HG03045 (cell line): ENCODE measurements around the gene UBE3D.
"Not testable (repeated sequence)": the region's sequence is repeated elsewhere in the genome, so short reads cannot be mapped to it uniquely, and the experiment has no call there.

Experiments
- ATAC-seq: cut with Tn5 transposase; IDR thresholded peaks from one replicate; pipeline ENCODE4 v1.9.1; 2021; ENCODE audit warnings: mild to moderate bottlenecking, moderate library complexity; ENCODE audit not compliant: unreplicated experiment

UBE3D gene

GRCh38 chr6:83055366-83055964 lies 10.2 kb downstream of the UBE3D start:
- peak; percentile 54 for ATAC-seq

GRCh38 chr6:83053678-83054077 lies 12.0 kb downstream of the UBE3D start:
- no peak for ATAC-seq

DNA sequence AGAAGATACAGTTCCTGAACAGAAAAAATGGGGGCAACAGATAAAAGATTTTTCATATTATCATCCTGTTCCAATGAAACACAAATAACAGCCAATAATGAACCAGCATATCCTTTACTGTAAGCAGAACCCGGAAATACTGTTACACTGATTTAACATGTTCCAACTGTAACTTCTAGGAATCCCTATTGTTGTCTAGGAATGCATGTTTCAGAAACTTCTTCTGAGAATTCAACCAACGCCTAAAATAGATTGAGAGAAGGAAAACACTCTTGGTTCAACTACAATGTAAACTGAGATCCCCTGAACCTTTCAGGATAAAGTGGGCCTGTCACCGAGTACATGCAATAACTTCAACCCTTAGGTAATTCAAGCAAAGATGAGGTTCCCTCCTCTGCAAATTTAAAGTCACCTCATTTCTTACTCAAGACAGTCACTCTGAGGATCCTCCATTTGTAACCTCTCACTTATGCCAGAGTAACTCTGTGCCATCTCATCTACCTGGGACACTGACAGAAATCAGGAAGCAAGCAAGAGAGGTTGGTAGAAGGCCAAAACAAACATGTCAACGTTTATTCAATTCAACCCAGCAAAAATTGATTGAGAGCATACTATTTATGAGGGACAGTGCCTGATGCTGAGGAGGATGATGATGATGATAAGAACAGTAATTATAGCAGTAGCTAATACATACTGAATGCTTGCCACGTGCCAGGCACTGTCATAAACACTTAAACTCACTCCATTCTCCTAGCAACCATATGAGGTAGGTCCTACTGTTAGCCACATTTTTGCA lies 14.1 kb downstream of the UBE3D start:
- ATAC-seq = no peak

DNA sequence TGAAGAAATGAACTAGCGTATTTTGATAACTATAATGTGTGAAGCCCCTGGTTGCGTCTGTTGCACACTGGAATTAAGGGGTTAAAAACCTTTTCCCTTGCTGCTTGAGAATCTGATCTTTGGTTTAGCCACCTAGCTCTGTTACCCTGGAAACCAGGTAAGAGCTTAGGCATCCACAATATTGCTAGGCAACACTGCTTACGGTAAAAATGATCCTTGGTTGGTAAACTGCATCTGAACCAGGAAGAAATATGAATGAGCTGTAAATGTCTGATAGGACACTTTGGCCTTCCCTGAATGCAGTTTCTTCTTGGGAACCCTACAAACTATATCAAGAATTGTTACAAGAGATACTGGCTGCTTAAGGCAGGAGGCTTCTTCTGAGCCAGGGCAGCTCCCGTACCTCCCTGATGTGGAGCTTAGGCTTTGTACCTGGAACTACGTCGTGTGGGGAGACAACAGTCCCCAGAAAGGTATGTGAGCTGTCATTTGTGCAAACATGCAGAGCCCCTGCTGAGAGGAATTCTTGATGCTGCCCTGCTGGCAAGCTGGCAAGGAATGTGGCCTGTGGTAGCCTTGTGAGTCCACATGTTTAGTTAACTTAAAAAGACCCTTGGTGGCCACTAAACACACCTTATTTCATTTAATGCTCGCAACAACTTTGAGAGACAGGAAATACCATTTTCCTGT lies 18.4 kb downstream of the UBE3D start:
- no peak for ATAC-seq

- no peak for ATAC-seq
These were observed 21.4 kb downstream of the UBE3D start for GRCh38 chr6:83044091-83044768.

DNA sequence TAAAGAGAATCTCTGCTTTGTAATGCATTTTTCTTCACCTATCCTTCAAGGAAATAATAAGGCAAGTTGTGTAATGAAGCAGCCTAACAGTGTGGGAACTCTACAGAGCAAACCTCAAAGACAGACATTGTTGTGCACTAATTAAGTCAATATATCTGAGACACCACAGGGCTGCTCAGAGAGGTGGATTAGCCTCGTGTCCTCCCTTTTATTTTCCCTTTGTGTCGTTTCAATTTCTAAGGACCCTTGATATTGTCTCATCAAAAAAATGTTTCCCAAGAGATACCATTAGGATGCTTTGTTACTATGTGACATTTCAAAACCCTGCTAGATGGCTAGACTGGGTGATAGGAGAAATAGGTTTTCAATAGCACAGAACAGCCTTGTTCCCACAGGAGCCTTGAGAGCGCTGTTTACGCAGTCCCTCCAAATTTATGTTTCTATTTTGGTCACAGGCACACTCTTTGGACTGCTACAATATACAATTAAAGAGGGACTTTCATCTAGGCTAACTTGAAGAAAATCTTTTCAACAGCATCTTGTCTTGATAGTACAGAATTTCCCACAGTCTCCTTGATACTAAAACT lies 23.1 kb downstream of the UBE3D start:
- ATAC-seq = no peak

DNA sequence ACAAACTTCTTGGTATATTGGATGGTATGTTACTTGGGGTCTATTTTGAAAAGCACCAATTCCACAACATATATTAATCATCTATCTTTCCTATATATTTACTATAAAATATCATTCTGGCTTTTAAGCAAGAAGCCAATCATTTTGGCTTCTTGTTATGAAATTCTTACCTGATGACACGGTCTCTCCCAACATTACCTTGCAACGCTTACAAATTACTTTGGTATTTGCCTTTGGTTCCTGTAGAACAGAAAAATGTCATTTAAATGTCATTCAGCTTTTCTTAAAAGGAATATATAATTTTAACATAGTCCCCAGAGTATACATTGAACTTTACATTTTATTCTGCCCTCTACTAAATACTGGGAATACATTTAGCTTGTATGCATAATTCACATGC lies 27.4 kb downstream of the UBE3D start:
- ATAC-seq = no peak

GRCh38 chr6:83031689-83032088 lies 34.0 kb downstream of the UBE3D start:
- no peak for ATAC-seq

DNA sequence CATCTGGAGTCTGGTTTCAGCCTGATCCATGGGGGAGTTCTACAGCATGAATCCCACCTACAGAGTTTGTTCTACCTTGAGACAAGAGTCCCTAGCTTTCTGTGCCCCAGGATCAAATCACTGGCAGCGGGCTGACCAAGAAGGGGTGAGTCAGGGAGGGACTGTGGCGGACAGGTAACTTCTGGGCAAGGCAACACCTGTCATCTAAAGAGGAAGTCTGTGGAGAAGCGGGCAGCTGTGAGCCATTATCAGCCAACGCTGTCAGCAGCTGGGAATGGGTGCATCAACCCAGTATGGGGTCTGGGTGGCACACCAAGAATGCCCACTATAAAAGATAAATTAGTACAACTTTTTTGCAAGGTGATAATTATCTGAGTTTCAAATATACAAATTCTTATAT lies 45.9 kb downstream of the UBE3D start:
- ATAC-seq = no peak

DNA sequence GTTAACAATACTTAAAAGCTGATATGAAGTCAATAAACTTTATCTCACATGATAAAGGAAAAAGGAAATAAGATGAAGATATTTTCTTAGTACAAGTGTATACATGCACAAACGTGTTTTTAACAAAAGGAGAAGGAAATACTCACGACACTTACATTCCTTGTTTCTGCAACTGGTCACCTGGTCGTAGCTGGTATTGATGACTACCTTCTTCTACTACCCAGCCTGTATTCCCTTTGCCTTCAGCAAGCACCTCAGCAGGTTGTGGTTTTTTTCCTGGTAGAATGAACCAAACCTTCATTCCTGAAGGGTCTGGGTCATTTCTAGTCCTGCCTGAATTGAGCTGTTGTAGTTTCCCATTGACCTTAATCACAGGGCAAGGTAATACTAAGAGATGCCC lies 54.5 kb downstream of the UBE3D start:
- not testable (repeated sequence) for ATAC-seq

DNA sequence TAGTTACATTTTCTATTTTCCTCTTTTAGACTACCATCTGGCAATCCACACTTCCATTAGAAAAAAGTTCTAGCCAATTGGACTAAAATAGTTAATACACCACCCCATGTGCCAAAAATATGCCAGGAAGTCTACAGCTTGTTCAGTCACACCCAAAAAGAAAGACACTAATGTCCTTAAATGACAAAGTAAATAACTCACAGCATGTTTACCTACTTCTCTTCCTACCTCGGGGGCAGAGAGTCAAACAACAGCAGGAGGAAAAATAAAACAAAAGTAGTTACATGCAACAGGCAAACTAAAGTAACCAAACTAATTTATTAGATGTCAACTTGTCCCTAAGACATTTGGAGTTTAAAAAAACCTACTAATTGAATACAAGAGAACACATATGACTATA lies 57.0 kb downstream of the UBE3D start:
- no peak for ATAC-seq

DNA sequence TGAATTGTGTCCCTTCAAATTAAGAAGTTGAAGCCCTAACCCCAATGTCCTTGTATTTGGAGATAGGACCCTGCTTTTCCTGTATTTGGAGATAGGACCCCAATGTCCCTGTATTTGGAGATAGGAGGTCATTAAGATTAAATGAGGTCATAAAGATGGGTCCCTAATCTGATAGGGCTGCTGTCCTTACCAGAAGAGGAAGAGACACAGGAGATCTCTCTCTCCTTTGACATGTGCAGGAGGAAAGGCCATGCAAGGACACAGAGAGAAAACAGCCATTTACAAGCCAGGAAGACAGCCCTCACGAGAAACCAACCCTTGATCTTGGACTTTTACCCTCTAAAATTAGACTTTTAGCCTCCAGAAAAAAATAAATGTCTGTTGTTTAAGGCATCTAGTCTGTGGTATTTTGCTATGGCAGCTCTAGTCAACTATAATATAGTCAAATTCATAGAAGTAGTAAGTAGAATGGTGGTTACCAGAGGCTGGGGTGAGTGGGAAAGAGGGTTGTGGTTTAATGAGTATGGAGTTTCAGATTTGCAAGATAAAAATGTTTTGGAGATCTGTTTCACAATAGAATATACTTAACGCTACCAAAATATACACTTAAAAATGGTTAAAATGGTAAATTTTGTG lies 59.3 kb downstream of the UBE3D start:
- no peak for ATAC-seq

GRCh38 chr6:82996156-82996555 lies 69.5 kb downstream of the UBE3D start:
- ATAC-seq = no peak

DNA sequence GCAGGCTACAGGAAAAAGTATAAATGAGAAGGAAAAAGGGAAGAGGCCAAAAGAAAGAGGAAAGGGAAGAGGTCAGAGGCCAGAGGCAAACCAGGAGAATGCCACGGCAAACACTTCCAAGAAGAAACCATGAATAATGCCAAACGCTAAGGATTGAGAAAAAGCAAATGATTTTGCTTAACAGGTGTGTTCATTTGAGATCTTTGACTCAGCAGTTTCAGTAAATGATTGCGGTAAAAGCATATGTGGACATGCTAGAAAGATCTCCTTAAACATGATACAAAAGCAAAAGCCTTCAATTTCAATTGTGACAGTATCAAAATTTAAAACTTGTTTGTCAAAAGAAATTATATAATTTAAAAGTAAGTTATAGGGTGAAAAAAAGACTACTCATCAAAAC lies 70.6 kb downstream of the UBE3D start:
- ATAC-seq = no peak

GRCh38 chr6:82989736-82990290 lies 75.8 kb downstream of the UBE3D start:
- no peak for ATAC-seq

DNA sequence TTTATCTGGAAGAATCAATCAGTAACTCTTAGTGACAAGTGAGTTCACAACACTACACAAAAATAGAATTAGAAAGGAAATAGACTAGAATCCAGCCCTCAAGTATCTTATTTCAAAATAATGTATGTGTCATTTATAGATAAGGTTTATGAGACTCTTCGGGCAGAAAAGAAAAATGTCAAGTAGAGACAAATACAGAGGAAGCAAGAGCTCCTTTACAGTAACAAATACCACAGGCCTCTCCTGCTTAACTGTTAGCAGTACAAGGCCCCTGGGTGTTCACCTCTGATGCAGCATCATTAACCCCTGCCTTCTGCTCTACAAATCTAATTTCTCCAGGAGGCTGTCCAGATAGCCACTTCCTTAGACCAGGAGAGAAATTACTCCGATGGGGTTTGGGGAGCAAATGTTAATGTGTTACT lies 76.7 kb downstream of the UBE3D start:
- no peak for ATAC-seq

DNA sequence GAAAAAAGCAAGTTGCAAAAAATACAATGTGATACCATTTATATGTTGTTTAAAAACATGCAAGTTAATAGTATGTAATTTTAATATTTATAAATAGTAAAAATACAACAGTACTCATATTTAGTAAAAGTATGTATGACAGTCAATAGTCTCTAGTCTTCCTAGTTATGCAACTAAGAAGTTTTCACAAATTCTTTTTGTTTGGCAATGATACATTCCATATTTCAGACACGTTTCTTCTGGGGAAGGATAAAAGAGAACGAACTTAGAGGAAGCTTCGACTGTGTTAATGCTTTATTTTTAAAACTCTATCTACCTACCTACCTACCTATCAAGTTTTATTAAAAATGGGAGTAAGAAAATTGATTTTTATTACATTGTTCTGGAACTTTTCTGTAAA lies 77.7 kb downstream of the UBE3D start:
- no peak for ATAC-seq

- no peak for ATAC-seq
These were observed 78.2 kb downstream of the UBE3D start for GRCh38 chr6:82987416-82987815.

- ATAC-seq = no peak
These were observed 80.9 kb downstream of the UBE3D start for GRCh38 chr6:82984720-82985119.

DNA sequence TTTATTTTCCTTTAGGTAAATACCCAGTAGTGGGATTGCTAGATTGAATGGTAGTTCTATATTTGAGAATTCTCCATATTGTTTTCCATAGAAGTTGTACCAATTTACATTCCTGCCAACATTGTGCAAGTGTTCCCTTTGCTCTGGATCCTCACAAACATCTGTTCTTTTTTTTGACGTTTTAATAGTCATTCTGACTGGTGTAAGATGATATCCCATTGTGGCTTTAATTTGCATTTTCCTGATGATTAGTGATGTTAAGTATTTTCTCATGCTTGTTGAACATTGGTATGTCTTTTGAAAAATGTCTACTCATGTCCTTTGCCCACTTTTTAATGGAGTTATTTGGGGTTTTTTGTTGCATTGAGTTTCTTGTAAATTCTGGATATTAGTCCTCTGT lies 85.6 kb downstream of the UBE3D start:
- no peak for ATAC-seq
